H1 (cell line): ENCODE results near the gene PINLYP. TPM values are rescaled to one million over a fixed set of nuclear protein-coding genes. Genes with fewer than 3 reads are reported as not detected.

Source experiments
- ASH2L ChIP-seq: fragments of 200-600, 300-600 bp; sonication (generic); IDR thresholded peaks from one replicate; pipeline ENCODE4 v1.7.1; 2017; ENCODE audit warnings: low read length
- CREB1 ChIP-seq: IDR thresholded peaks from 2 replicates; pipeline ENCODE4 v1.6.1; 2012; ENCODE audit warnings: inconsistent platforms
- EP300 ChIP-seq, 2 experiments: IDR thresholded peaks; 1 replicate in 1 of 2; 2 replicates in 1 of 2; pipeline ENCODE4 v1.6.1; 2011 to 2012; ENCODE audit warnings: low read depth in 2 of 2, low read length in 2 of 2, mild to moderate bottlenecking in 2 of 2, borderline replicate concordance in 1 of 2, inconsistent platforms in 1 of 2, moderate library complexity in 1 of 2
- KDM1A ChIP-seq: fragments of 200-600, 300-600 bp; sonication (generic); IDR thresholded peaks from 2 replicates; pipeline ENCODE4 v1.7.1; 2016; ENCODE audit warnings: mild to moderate bottlenecking, low read length, borderline replicate concordance
- KDM4A ChIP-seq: IDR thresholded peaks from one replicate; pipeline ENCODE4 v1.7.1; 2012; ENCODE audit warnings: low read depth, mild to moderate bottlenecking, moderate library complexity, low read length, inconsistent platforms; ENCODE audit not compliant: severe bottlenecking
- POLR2A ChIP-seq, 2 experiments: IDR thresholded peaks; 1 replicate in 1 of 2; 2 replicates in 1 of 2; pipeline ENCODE4 v1.6.1; 2011; ENCODE audit warnings: low read depth in 2 of 2, low read length in 2 of 2, mild to moderate bottlenecking in 2 of 2; ENCODE audit errors: control extremely low read depth in 1 of 2
- RAD21 ChIP-seq, 2 experiments: IDR thresholded peaks in 1 of 2; conservative IDR thresholded peaks in 1 of 2; 2 replicates each; pipeline ENCODE4 v1.6.1; 2011; ENCODE audit warnings: low read depth in 2 of 2, low read length in 2 of 2, improper control_type of control experiment in 1 of 2, inconsistent platforms in 1 of 2, mild to moderate bottlenecking in 1 of 2, moderate library complexity in 1 of 2
- TCF12 ChIP-seq: IDR thresholded peaks from 2 replicates; pipeline ENCODE4 v1.6.1; 2011; ENCODE audit warnings: low read depth, mild to moderate bottlenecking, low read length
- polyA plus RNA-seq, 7 experiments: library from polyadenylated mRNA; depleted of rRNA in 3 of 7; stranded (reverse) in 5 of 7; unstranded in 2 of 7; fragments of >200 nt in 5 of 7; fragments of 200-250 nt in 2 of 7; gene quantifications; 1 replicate in 5 of 7; 2 replicates in 1 of 7; 4 replicates in 1 of 7; pipeline versions ENCODE4 v1.2.1 to v1.2.3, GENCODE V29; 2011 to 2013; ENCODE audit warnings: missing spikeins in 2 of 7, mixed read lengths in 2 of 7
- total RNA-seq: library from RNA; stranded (reverse); fragmentation: NEBNext Ultra II Directional; extraction: Animal tissue kit (Norgen Biotek cat#: 25700); gene quantifications from 2 replicates; pipeline ENCODE4 v1.2.1, GENCODE V29; 2021
- TF ChIP-seq, protein P1 (sequence below): IDR thresholded peaks from 2 replicates; pipeline ENCODE4 v1.6.1; 2012; ENCODE audit warnings: inconsistent platforms

The PINLYP gene
- total and polyA plus RNA-seq, 2 of the 8 experiments (the other 6 are each of a cell fraction or from before 2014, with no cell fraction given) = 7.5 to 31.3 TPM

- TF ChIP-seq TCF12 = 0 out of 2 replicates have a peak, but pooled peaks have one; percentile 24
- 0 out of 2 replicates have a peak, but pooled peaks have one; percentile 22 for TF ChIP-seq CREB1
- TF ChIP-seq KDM4A = peak; percentile 22
- TF ChIP-seq EP300 (IDR thresholded peaks at IDR 0.05; ENCODE audit: borderline replicate concordance in 1 of 2, low read depth in 2 of 2, low read length in 2 of 2) = 0 out of 3 replicates have a peak, but pooled peaks of 1 of the 2 experiments have one; percentile 3
- TF ChIP-seq, protein P1, sequence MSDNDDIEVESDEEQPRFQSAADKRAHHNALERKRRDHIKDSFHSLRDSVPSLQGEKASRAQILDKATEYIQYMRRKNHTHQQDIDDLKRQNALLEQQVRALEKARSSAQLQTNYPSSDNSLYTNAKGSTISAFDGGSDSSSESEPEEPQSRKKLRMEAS = 0 out of 2 replicates have a peak, but pooled peaks have one; percentile 10
- TF ChIP-seq RAD21 (IDR thresholded peaks at IDR 0.05 in 1 of 2, conservative IDR thresholded peaks at IDR 0.05 in 1 of 2; ENCODE audit: low read depth in 2 of 2, low read length in 2 of 2) = peak; percentile 87 to 95
- TF ChIP-seq KDM1A = peak; percentile 32; the same call in 1 of the 2 replicates
- TF ChIP-seq POLR2A (IDR thresholded peaks at IDR 0.05; ENCODE audit: control extremely low read depth in 1 of 2, low read depth in 2 of 2, low read length in 2 of 2) = no peak
- TF ChIP-seq ASH2L = peak; percentile 39
These were observed 19.4 kb downstream of the PINLYP start (continued) for GRCh38 chr19:43594710-43595604.
